Embryonic facial prominence (tissue), 1 donor: Measurements from ENCODE around the gene MSL3B.

Source experiments
- DNase-seq: peaks from one replicate; pipeline ENCODE4 v3.0.0-alpha.2; 2016; ENCODE audit errors: extremely low spot score

MSL3B gene

DNA sequence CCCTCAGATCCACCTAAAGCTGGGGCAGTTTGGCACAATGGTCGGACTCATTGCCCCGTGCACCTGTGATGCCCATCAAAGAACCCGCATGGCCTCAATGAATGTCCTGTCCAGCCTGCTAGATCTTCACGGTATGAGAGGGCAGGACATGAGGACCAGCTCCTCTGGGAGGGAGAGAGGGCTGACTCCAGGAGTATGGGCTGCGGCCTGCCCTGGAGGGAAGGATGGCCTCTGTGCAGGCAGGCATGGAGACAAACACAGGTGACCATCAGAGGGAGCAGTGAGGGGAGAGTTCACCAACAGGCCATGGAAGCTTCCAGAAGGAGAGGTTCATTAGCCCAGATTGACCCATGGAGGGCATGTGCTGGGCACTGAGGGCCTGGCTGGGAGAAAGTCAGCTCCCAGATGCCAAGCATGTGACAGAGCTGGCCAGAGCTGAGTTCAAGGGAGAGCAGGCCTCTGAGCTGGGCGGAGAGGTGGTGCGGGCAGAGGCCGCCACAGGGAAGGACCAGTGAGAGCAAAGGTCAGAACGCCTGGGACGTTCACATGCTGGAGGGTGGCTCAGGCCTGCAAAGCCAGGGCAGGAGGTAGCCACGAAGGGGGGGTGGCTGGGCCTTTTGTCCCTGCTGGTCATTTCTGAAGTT is 50.1 kb downstream of the MSL3B start:
- no peak for DNase-seq

GRCh38 chr2:233817361-233817911 is 50.8 kb downstream of the MSL3B start:
- no peak for DNase-seq

DNA sequence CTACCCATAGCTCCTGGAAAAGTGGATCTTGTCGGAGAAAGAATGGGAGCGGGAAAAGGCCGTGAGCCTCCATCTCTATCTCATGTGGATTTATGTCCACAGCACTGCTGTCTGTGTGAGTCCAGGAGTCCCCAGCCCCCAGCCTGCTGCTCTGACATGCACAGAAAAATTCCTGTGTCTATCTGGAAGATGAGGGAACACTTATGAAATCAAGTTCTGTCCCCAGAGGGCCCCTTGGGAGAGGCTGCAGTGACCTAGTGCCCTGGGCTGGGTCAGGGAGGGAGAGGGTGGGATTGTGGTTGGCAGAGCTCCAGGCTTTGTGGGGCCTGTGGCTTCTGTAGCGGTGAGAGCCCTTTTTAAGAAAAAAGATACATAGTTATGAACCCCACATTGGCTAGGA is 51.4 kb downstream of the MSL3B start:
- no peak for DNase-seq

- no peak for DNase-seq
Measured at GRCh38 chr2:233816334-233816733, 51.9 kb downstream of the MSL3B start.

GRCh38 chr2:233815861-233816260 is 52.3 kb downstream of the MSL3B start:
- DNase-seq = no peak
